ENCODE results near the gene ARHGAP6.

- no peak for TF ChIP-seq EZH2phosphoT487 (IDR thresholded peaks at IDR 0.05; ENCODE audit: insufficient read depth, low read depth)
- TF ChIP-seq EZH2 (IDR thresholded peaks at IDR 0.05; ENCODE audit: insufficient read depth, poor library complexity, severe bottlenecking) = no peak
Measured at GRCh38 chrX:11109968-11110367, 555.8 kb downstream of the ARHGAP6 start.

Measured in GM23248 (cell line).